ENCODE results near the gene SLC25A23. TPM values are rescaled to one million over a fixed set of nuclear protein-coding genes. Genes with fewer than 3 reads are reported as not detected.
"Not testable (repeated sequence)": the region's sequence is repeated elsewhere in the genome, so short reads cannot be mapped to it uniquely, and the experiment has no call there.

SLC25A23 gene
- total RNA-seq, 1 experiment from 2014 or later, result 67.6 TPM

GRCh38 chr19:6433165-6433564 lies 26.4 kb downstream of the SLC25A23 start:
- TF ChIP-seq CTCF (IDR thresholded peaks at IDR 0.05; ENCODE audit: unreplicated experiment), result no peak
- CTCF ChIA-PET, result no interaction called here
- intact Hi-C loops (cut with micrococcal nuclease; ENCODE audit: unreplicated experiment), result no loop called here
- Mint-ChIP-seq H3K4me3 (ENCODE audit: low read depth, unreplicated experiment) (no peak overlapping the region), H3K36me3 (ENCODE audit: insufficient read depth, unreplicated experiment) (no peaks in the 10 kb centered on the region), H3K27me3 (ENCODE audit: unreplicated experiment) (no peaks in the 10 kb centered on the region), H3K27ac (ENCODE audit: unreplicated experiment) (no peak overlapping the region), H3K9me3 (ENCODE audit: low read depth, unreplicated experiment) (no peaks in the 10 kb centered on the region), H3K4me1 (ENCODE audit: low read depth, unreplicated experiment) (no peaks in the 10 kb centered on the region)
- DNase-seq, result no peak
- BruUV-seq (replicated peaks), result no TSS peak

GRCh38 chr19:6431891-6432290 lies 27.7 kb downstream of the SLC25A23 start:
- TF ChIP-seq CTCF (IDR thresholded peaks at IDR 0.05; ENCODE audit: unreplicated experiment), result no peak
- H3K9me3 Mint-ChIP-seq (ENCODE audit: low read depth, unreplicated experiment), result no peaks in the 10 kb centered on the region
- CTCF ChIA-PET, result no interaction called here
- H3K27ac Mint-ChIP-seq (ENCODE audit: unreplicated experiment), result no peak overlapping the region
- DNase-seq, result no peak
- BruUV-seq (replicated peaks), result no TSS peak
- intact Hi-C loops (cut with micrococcal nuclease; ENCODE audit: unreplicated experiment), result no loop called here
- H3K27me3 Mint-ChIP-seq (ENCODE audit: unreplicated experiment), result no peaks in the 10 kb centered on the region
- no peak overlapping the region for H3K4me3 Mint-ChIP-seq (ENCODE audit: low read depth, unreplicated experiment)
- H3K4me1 Mint-ChIP-seq (ENCODE audit: low read depth, unreplicated experiment), result no peaks in the 10 kb centered on the region
- H3K36me3 Mint-ChIP-seq (ENCODE audit: insufficient read depth, unreplicated experiment), result no peaks in the 10 kb centered on the region

- no peak for TF ChIP-seq CTCF (IDR thresholded peaks at IDR 0.05; ENCODE audit: unreplicated experiment)
- no peak for DNase-seq
- Mint-ChIP-seq H3K27me3 (ENCODE audit: unreplicated experiment) (no peaks in the 10 kb centered on the region), H3K4me1 (ENCODE audit: low read depth, unreplicated experiment) (no peaks in the 10 kb centered on the region), H3K36me3 (ENCODE audit: insufficient read depth, unreplicated experiment) (peaks cover 13% of the 10 kb centered on the region), H3K27ac (ENCODE audit: unreplicated experiment) (no peak overlapping the region), H3K9me3 (ENCODE audit: low read depth, unreplicated experiment) (no peaks in the 10 kb centered on the region), H3K4me3 (ENCODE audit: low read depth, unreplicated experiment) (no peak overlapping the region)
- intact Hi-C loops (cut with micrococcal nuclease; ENCODE audit: unreplicated experiment), result no loop called here
- BruUV-seq (replicated peaks), result no TSS peak
- CTCF ChIA-PET, result no interaction called here
Observed at GRCh38 chr19:6429419-6430221, 30.0 kb downstream of the SLC25A23 start.

- DNase-seq; H3K4me3 Mint-ChIP-seq (ENCODE audit: low read depth, unreplicated experiment); H3K27ac Mint-ChIP-seq (ENCODE audit: unreplicated experiment); H3K9me3 Mint-ChIP-seq (ENCODE audit: low read depth, unreplicated experiment); CTCF ChIA-PET; H3K4me1 Mint-ChIP-seq (ENCODE audit: low read depth, unreplicated experiment); intact Hi-C loops (cut with micrococcal nuclease; ENCODE audit: unreplicated experiment); BruUV-seq (replicated peaks); H3K27me3 Mint-ChIP-seq (ENCODE audit: unreplicated experiment): not testable (repeated sequence)
- peaks cover 18% of the 10 kb centered on the region for H3K36me3 Mint-ChIP-seq (ENCODE audit: insufficient read depth, unreplicated experiment)
Observed at GRCh38 chr19:6428692-6429418, 30.7 kb downstream of the SLC25A23 start.

- CTCF ChIA-PET, result no interaction called here
- no peak for TF ChIP-seq CTCF (IDR thresholded peaks at IDR 0.05; ENCODE audit: unreplicated experiment)
- intact Hi-C loops (cut with micrococcal nuclease; ENCODE audit: unreplicated experiment), result no loop called here
- Mint-ChIP-seq H3K27ac (ENCODE audit: unreplicated experiment) (no peak overlapping the region), H3K9me3 (ENCODE audit: low read depth, unreplicated experiment) (no peaks in the 10 kb centered on the region), H3K4me3 (ENCODE audit: low read depth, unreplicated experiment) (no peak overlapping the region), H3K27me3 (ENCODE audit: unreplicated experiment) (no peaks in the 10 kb centered on the region), H3K36me3 (ENCODE audit: insufficient read depth, unreplicated experiment) (peaks cover 31% of the 10 kb centered on the region), H3K4me1 (ENCODE audit: low read depth, unreplicated experiment) (no peaks in the 10 kb centered on the region)
- BruUV-seq (replicated peaks), result no TSS peak
- DNase-seq, result no peak
Observed at GRCh38 chr19:6427131-6427530, 32.5 kb downstream of the SLC25A23 start.

Data from Calu3 (cell line).